DMS153 treated with DMSO at 0.1 percent for 48 hours (cell line): ENCODE measurements around the gene CEMIP.
A peak's percentile ranks its signal among the peaks of the same experiment; 100 is the strongest.

Experiments
- DNase-seq: peaks from one replicate; lab custom pipeline; 2025; ENCODE audit not compliant: unreplicated experiment; lab: John Stamatoyannopoulos, UW

The CEMIP gene

GRCh38 chr15:80998251-80998650, 219.1 kb downstream of the CEMIP start:
- no peak for DNase-seq

DNA sequence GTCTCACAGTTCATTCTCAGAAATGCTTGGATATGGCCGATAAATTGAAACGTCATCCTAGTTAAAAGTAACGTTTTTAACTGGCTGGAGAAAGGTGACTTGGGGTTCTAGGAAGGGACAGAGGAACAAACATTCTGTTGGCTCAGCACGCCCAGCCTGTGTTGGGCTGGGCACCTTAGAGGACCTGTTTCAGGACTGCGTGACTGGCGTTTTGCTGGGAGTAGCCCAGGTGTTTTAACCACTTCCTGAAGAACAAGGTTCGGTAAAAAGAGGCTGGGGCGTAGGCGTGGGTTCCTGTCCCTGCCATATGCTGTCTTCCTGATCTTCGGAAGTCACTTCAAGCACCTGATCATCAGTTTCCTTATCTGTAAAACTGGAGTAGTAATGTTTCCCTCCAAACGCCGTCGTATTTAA, 220.5 kb downstream of the CEMIP start:
- no peak for DNase-seq

DNA sequence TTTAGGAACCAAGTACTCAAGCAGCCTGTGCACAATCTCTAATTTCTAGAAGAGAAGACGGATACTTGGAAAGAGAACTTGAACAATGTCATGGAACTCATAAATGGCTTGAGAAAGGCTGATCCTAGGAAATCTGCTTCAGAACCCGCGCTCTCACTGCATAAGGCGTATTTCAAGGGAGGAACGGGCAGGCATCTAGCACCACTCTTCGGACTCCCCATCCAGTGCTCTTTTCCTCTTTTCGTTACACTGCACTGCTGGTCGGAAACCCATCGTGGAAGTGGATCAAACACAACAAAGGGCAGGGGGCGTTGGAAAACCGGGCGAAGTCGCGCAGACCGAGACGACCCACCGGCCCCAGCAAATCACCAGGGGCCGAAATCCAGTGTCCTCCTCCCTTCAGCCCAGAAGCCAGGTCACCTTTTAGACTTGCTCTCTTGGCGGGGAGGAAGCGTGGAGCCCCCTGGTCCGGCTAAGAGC, 221.0 kb downstream of the CEMIP start:
- no peak for DNase-seq

DNA sequence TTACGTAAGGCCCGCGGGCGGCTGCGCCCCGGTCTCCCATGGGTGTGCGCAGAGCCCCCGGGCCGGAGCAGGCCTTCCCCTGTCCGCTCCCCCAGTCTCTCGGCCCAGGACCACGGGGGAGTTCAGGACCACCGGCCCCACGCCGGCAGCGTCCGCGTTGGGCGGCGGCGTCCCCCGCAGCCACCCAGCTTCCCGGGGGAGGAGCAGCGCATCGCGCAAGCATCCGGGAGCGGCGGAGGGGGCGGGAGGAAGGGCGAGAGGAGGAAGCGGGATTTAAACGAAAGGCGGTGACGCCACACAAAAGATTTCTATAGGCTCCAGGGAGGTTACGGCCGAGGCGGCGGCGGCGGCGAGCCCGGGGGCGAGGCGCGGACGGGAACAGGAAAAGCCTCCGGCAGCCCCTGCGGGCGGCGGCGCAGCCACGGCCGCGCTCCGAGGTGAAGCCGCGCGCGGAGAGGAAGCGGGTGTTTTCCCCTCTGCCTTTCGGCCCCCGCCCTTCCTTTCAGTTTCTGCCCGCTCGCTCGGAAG, 221.5 kb downstream of the CEMIP start, which contains the start of gene TLNRD1:
Gene TLNRD1 (plus strand): TSS at position 300 of the 528 bp plus-strand sequence. CDS start 1,349 bp downstream, outside the sequence.
- peak; percentile 44 for DNase-seq
